ENCODE results near the gene NEMF. TPM values are rescaled to one million over a fixed set of nuclear protein-coding genes. Genes with fewer than 3 reads are reported as not detected.

NEMF gene
- total RNA-seq, 1 experiment from 2014 or later = 54.0 TPM

DNA sequence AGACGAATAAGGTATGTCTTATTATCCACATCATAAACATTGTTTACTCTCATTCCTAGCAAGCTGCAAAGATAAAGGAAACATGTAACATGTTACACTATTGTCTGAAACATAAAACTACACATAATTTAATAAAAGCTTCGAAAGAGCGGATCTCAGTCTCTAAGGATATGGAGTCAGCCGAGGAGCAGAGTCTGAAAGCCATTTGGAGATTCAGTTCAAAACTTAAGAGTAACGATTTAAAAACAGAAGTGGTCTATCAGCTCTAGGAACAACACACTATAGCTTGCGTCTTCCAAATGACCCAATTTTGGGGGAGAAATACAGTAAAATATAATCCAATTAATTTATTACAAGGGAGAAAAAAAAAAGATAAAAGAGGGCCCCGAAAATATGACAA is 775 bp downstream of the NEMF start:
- Histone ChIP-seq H3K9me3 (ENCODE audit: low read length) (no peaks in the 10 kb centered on the region), H3K79me2 (ENCODE audit: low read length) (peaks cover 47% of the 10 kb centered on the region), H3K27ac (ENCODE audit: low read length) (peak overlapping the region; percentile 31), H2AFZ (ENCODE audit: low read length) (peak overlapping the region; percentile 95), H3K36me3 (ENCODE audit: low read depth, low read length) (peaks cover 15% of the 10 kb centered on the region), H3K4me2 (ENCODE audit: low read length) (peak overlapping the region; percentile 97), H3K4me3 (ENCODE audit: low read length) (peak overlapping the region; percentile 87), H3K9ac (ENCODE audit: low read length) (peak overlapping the region; percentile 89), H3K9me2 (replicated peaks; ENCODE audit: low read length) (no peaks in the 10 kb centered on the region), H3K4me1 (ENCODE audit: insufficient read depth, low read length) (peaks cover 32% of the 10 kb centered on the region), H4K20me1 (ENCODE audit: low read length) (peaks cover 21% of the 10 kb centered on the region; the same call in 1 of the 2 replicates), H3K27me3 (ENCODE audit: low read length) (no peaks in the 10 kb centered on the region), H3F3A (ENCODE audit: low read length, unreplicated experiment) (no peaks in the 10 kb centered on the region)
- ChIA-PET POLR2A (ENCODE audit: unreplicated experiment) (interaction anchor here (0.8 to 1.2 kb wide), 3 partner anchors 10 to 84 kb away, joined by 5 to 10 read pairs (median 8); no protein-coding TSS in a partner anchor), CTCF (interaction anchor here (0.7 to 2.0 kb wide), 4 partner anchors 11 to 252 kb away, joined by 3 to 45 read pairs (median 3); no protein-coding TSS in a partner anchor)
- intact Hi-C loops (cut with micrococcal nuclease) = loop anchor here (1.0 to 2.0 kb wide), 2 partner anchors 218 to 265 kb away; partner anchors contain the start of gene RPS29
- TF ChIP-seq, protein P1, sequence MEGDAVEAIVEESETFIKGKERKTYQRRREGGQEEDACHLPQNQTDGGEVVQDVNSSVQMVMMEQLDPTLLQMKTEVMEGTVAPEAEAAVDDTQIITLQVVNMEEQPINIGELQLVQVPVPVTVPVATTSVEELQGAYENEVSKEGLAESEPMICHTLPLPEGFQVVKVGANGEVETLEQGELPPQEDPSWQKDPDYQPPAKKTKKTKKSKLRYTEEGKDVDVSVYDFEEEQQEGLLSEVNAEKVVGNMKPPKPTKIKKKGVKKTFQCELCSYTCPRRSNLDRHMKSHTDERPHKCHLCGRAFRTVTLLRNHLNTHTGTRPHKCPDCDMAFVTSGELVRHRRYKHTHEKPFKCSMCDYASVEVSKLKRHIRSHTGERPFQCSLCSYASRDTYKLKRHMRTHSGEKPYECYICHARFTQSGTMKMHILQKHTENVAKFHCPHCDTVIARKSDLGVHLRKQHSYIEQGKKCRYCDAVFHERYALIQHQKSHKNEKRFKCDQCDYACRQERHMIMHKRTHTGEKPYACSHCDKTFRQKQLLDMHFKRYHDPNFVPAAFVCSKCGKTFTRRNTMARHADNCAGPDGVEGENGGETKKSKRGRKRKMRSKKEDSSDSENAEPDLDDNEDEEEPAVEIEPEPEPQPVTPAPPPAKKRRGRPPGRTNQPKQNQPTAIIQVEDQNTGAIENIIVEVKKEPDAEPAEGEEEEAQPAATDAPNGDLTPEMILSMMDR (conservative IDR thresholded peaks at IDR 0.05; ENCODE audit: low read depth, low read length) = no peak
- TF ChIP-seq EZH2 (IDR thresholded peaks at IDR 0.05; ENCODE audit: low read length, unreplicated experiment) = no peak
- TF ChIP-seq EZH2phosphoT487 (IDR thresholded peaks at IDR 0.05; ENCODE audit: borderline replicate concordance, low read length) = no peak
- no peak for ATAC-seq
- DNase-seq = no peak
- BruUV-seq (replicated peaks) = no TSS peak

DNA sequence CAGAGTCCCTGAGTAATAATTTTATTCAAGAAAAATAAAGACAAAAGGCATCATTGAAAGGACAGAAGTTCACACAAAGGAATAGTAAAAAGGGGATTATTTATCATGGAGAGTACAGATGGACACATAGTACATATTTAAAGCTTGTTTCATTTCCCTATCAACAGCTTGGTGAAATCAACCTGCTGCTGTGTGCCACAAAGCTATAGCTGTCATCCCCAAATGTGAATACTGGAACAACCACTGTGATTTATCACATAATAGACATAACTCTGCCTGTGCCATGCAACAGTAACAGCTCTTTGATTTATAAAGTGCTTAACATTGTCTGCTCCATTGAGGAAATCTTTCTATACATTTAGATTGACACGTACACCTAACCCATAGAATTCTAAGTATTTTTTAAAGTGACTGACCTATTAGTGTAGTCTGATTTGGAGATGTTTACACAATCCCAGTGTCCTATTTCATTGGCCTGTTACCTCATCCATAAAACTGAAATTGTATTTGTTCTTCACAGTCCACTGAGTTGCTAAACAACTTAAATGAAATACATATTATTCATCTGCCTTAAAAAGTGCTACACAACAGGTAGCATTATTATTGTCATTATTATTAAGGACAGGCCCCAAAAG is 3.3 kb downstream of the NEMF start:
- ChIA-PET CTCF (interaction anchor here (0.7 to 1.0 kb wide), 3 partner anchors 12 to 1896 kb away, joined by 3 to 6 read pairs (median 4); no protein-coding TSS in a partner anchor), POLR2A (ENCODE audit: unreplicated experiment) (interaction anchor here (0.5 kb wide), 1 partner anchor 17 kb away, joined by 3 read pairs; no protein-coding TSS in a partner anchor)
- Histone ChIP-seq H3K27ac (ENCODE audit: low read length) (peak overlapping the region; percentile 22; the same call in 1 of the 2 replicates), H3K27me3 (ENCODE audit: low read length) (no peaks in the 10 kb centered on the region), H3K9me3 (ENCODE audit: low read length) (no peaks in the 10 kb centered on the region), H3K9ac (ENCODE audit: low read length) (no peak overlapping the region), H3K4me3 (ENCODE audit: low read length) (0 out of 2 replicates have a peak overlapping the region, but pooled peaks have one; percentile 1), H3K9me2 (replicated peaks; ENCODE audit: low read length) (no peaks in the 10 kb centered on the region), H4K20me1 (ENCODE audit: low read length) (peaks cover 21% of the 10 kb centered on the region; the same call in 1 of the 2 replicates), H3K4me2 (ENCODE audit: low read length) (peak overlapping the region; percentile 97), H3K36me3 (ENCODE audit: low read depth, low read length) (peaks cover 32% of the 10 kb centered on the region), H3K4me1 (ENCODE audit: insufficient read depth, low read length) (peaks cover 32% of the 10 kb centered on the region), H3K79me2 (ENCODE audit: low read length) (peaks cover 51% of the 10 kb centered on the region), H2AFZ (ENCODE audit: low read length) (no peak overlapping the region), H3F3A (ENCODE audit: low read length, unreplicated experiment) (no peaks in the 10 kb centered on the region)
- intact Hi-C loops (cut with micrococcal nuclease) = loop anchor here (1.0 kb wide), 1 partner anchor 214 kb away; the partner anchor contains the start of gene DNAAF2
- ATAC-seq (peak; percentile 68), DNase-seq (peak; percentile 89)
- no peak for TF ChIP-seq EZH2phosphoT487 (IDR thresholded peaks at IDR 0.05; ENCODE audit: borderline replicate concordance, low read length)
- TF ChIP-seq, protein P1 (conservative IDR thresholded peaks at IDR 0.05; ENCODE audit: low read depth, low read length) = no peak
- no peak for TF ChIP-seq EZH2 (IDR thresholded peaks at IDR 0.05; ENCODE audit: low read length, unreplicated experiment)
- no TSS peak for BruUV-seq (replicated peaks)

DNA sequence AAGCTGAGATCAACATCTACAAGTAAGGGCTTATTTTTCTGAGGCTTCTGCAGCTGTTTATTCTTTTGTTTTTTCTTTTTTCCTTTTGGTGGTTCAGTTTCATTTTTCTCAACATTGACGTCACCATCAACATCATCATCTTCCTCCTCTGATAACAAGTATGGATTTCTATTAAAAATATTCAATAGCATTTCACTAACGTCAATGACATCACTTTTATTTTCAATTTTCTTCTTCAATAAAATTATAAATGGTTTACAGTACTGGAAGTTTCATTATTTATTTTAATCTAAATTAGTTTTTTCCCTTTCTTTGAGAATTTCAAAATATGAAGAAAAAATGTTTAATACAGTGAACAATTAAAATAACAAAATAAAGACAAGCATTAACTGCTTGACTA is 23.9 kb downstream of the NEMF start:
- Histone ChIP-seq H3K4me1 (ENCODE audit: insufficient read depth, low read length) (no peaks in the 10 kb centered on the region), H3K79me2 (ENCODE audit: low read length) (no peaks in the 10 kb centered on the region), H3K9me2 (replicated peaks; ENCODE audit: low read length) (no peaks in the 10 kb centered on the region), H3K27ac (ENCODE audit: low read length) (no peak overlapping the region), H3K9me3 (ENCODE audit: low read length) (no peaks in the 10 kb centered on the region), H3F3A (ENCODE audit: low read length, unreplicated experiment) (no peaks in the 10 kb centered on the region), H3K9ac (ENCODE audit: low read length) (no peak overlapping the region), H3K4me2 (ENCODE audit: low read length) (no peak overlapping the region), H3K27me3 (ENCODE audit: low read length) (no peaks in the 10 kb centered on the region), H3K36me3 (ENCODE audit: low read depth, low read length) (peaks cover 66% of the 10 kb centered on the region), H3K4me3 (ENCODE audit: low read length) (no peak overlapping the region), H2AFZ (ENCODE audit: low read length) (no peak overlapping the region), H4K20me1 (ENCODE audit: low read length) (no peaks in the 10 kb centered on the region)
- ChIA-PET POLR2A (ENCODE audit: unreplicated experiment) (no interaction called here), CTCF (no interaction called here)
- no peak for ATAC-seq
- DNase-seq = no peak
- BruUV-seq (replicated peaks) = no TSS peak
- TF ChIP-seq EZH2phosphoT487 (IDR thresholded peaks at IDR 0.05; ENCODE audit: borderline replicate concordance, low read length) (no peak), EZH2 (IDR thresholded peaks at IDR 0.05; ENCODE audit: low read length, unreplicated experiment) (no peak)
- TF ChIP-seq, protein P1 (conservative IDR thresholded peaks at IDR 0.05; ENCODE audit: low read depth, low read length) = no peak
- intact Hi-C loops (cut with micrococcal nuclease) = no loop called here
